SHP77 treated with DMSO at 0.1 percent for 48 hours (cell line): Measurements from ENCODE around the gene AMN.
"Not testable (repeated sequence)": the region's sequence is repeated elsewhere in the genome, so short reads cannot be mapped to it uniquely, and the experiment has no call there.

Experiments used
- DNase-seq: peaks from one replicate; lab custom pipeline; 2025; lab: John Stamatoyannopoulos, UW

AMN gene

DNA sequence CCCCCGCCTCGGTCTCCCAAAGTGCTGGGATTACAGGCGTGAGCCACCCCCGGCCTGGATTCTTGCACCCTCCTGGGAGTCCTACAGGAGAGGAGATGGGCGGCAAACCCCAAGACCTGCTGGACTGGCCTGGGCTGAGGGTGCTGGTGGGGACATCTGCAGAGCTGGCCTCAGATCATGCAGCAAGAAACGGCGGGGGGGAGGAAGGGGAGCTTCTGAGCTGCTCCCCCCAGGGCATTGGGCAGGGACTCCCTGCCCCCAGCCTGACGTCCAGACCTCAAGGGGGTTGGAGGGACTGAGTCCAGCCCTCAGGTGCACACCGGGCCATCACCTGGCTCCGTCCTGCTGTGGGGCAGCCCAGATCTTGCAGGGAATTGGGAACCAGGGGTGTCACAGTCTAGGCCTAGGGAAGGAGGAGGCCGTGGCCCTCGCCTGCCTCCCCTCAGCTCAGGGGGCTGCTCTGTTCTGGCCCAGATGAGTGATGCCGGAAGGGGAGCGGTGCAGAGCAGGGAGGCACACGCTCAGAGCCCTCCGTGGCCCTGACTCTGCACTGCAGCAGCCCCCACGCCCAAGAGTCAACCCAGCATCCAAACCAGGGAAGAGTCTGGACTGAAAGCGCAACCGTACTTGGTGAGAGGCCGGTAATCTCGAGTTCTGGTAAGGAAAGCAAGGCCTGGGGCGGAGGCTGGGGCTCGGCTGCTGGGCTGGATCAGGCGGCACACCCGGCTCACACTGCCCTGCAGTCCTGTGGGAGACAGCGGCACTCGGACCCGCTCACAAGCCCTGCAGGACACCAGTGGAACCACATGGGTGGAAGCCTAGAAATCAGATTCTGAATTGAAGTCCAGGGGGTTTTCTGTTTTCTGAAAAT, 8.9 kb upstream of the AMN start:
- DNase-seq = no peak

- DNase-seq = no peak
Measured at GRCh38 chr14:102914474-102915291, 7.8 kb upstream of the AMN start.

DNA sequence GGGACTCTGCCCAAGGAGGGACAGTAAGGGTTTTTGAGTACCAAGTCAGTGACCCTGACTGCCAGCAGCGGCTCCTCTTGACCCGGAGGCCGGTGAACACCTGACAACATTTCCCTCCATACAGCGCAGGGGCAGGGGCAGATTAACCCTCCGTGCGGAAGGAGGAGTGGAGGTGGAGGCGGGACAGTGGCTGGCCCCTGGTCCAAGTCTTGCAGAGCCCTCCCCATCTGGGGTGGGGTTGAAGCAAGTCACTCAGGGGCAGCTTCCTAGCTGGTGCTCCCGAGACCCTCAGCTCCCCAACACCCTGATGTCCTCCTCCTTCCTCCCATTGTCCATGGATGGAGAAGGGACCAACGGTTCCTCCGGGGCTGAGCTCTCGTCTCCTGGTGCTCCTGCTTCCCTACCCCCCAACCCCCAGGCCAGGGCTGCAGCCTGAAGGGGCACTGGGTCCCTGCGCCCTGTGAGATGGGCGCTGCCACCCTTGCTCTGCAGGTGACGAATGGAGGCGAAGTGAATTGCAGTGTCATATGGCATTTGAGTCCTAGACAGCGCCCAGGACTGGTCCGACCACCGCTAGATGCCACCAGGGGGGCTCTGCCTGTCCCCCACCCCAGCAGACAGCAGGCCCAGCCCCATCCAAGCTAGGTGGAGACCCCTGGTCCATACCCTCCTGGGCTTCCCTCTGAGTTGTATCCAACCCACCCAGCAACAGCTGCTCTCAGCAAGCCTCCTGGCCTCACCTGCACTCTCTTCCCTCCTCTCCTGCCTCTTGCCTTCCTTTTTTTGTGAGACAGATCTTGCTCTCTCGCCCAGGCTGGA, 7.0 kb upstream of the AMN start:
- no peak for DNase-seq

DNA sequence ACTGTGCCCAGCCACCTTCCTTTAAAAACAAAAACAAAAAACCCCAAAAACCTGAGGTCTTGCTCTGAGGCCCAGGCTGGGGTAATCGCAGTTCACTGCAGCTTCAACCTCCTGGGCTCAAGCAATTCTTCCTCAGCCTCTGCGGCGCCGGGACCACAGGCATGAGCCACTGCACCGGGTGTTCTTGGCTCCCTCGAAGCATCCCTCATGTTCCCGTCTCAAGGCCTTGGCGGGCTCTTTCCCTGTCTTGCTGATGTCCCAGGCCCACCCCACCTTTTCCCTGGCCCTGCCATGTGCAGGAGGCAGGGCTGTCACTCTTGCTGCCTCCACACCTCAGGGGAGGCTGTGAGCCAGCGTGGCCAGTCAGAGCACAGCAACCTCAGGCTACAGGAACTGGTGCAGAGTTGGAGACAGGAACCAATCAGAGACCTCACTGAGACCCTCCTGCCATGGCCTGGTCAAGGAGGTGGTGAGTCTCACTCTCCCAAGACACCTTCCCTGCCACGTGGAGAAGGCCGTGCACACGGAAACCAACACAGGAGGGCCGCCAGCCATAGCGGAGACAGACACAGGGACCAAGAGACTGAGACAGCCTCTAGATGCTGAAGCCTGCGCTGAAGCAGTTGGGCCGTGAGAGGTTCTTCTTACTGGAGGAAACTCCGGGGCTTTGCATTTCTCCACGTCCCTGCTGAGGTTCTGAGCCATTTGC, 6.0 kb upstream of the AMN start:
- no peak for DNase-seq

DNA sequence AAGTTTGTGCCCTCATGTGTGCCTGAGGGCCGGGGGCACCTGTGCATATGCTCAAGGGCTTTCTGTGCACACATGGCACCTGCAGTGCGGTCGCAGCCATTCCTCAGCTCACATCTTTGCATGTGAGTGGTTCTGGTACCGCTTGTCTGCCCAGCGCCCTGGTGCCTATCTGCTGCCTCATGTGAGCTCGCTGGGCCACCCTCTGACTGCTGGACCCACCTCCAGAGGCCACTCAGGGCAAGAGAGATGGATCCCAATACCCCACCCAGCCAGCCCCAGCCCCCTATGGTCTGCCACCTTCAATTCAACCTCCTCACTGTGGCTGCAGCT, 5.4 kb upstream of the AMN start:
- no peak for DNase-seq

- DNase-seq = no peak
Measured at GRCh38 chr14:102917469-102918211, 4.8 kb upstream of the AMN start.

GRCh38 chr14:102918438-102918837, 4.0 kb upstream of the AMN start:
- DNase-seq = no peak

GRCh38 chr14:102920273-102920997, 2.0 kb upstream of the AMN start:
- no peak for DNase-seq

DNA sequence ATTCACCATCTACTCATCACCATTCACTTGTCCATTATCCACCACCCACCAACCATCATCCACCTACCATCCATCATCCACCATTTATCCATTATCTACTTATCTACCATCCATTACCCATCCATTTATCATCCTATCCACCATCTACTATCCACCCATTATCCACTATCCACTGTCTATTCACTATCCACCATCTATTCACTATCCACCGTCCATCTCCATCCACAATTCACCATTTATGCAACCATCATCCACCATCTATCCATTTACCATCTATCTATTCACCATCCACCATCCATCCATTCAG, 1.5 kb upstream of the AMN start:
- DNase-seq = no peak

DNA sequence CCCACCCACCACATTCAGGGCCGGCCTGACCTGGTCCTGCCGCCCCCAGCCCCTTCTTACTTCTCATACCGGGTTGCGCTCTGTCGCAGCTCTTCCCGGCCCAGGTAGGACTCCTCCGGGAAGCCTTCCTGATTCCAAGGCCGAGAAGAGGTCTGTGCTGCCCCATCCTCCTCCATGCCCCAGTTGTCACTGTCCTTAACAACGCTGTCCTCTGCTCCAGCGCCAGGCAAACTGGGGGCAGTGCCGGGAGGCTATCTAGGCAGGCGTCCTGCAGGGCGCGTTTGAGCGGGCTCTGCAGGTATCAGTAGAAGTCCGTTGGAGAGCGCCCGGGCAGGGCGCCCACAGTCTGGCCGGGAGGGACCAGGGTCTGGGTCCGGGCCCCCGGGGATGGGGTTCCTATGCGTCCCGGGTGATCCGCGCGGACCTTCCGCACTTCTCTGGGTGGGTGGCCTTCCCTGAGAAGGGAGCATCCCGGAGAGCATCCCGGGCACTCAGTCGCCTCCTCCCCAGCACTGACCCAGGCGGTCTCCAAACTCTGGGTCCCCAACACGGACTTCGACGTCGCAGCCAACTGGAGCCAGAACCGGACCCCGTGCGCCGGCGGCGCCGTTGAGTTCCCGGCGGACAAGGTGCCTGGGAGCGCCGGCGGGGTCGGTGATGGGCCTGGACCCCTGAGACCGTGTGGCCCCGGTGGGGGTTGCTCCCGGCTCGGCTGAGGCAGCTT, 900 bp downstream of the AMN start:
- DNase-seq = no peak

- no peak for DNase-seq
Measured at GRCh38 chr14:102923925-102924486, 1.5 kb downstream of the AMN start.

GRCh38 chr14:102924632-102925588, 2.4 kb downstream of the AMN start:
- DNase-seq = no peak

DNA sequence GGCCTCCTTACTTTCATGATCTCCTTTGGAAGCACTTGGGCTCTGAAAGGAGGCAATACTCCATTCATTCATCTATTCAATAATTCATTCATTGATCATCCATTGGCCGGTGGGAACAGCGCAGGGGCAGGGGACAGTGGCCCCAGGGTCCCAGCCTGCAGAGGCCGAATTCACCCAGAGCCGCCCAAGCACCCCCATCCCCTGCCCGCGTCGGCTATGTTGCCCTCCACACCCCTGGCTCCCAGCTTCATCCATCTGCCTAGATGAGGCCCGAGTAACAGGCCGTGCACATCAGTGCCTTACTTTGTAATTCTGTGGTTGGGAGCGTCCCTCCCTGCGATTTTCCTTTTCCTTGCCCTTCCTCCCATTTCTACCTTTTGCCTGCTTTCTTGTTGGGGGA, 3.2 kb downstream of the AMN start:
- no peak for DNase-seq

DNA sequence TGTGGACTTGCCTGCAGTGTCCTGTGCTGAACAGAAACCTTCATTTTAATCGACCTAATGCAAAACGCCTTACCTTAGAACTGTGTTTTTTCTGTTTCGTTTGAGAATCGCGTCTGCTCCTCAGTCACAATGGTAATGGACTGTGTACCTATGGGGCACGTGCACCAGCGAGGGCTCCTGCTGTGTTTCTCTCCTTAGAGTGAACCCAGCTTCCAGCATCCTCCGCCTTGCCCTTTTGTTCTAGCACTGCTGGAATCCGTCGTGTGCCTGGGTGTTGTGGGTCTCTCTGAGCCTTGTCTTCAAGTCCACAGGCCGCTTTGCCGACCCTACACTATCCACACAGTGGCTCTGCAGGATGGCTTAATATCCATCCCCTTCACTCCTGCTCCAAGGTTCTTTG, 3.6 kb downstream of the AMN start:
- DNase-seq = no peak

DNA sequence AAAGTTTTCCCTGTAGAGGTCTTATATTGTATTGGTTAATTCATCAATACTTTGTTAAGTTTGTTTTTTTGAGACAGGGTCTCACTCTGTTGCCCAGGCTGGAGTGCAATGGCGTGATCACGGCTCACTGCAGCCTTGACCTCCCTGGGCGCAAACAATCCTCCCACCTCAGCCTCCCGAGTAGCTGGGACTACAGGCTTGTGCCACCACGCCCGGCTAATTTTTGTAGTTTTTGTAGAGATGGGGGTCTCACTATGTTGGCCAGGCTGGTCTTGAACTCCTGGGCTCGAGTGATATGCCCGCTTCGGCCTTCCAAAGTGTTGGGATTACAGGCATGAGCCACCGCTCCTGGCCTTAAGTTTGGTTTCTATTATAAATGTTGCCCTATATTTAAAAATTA, 4.4 kb downstream of the AMN start:
- DNase-seq = not testable (repeated sequence)

DNA sequence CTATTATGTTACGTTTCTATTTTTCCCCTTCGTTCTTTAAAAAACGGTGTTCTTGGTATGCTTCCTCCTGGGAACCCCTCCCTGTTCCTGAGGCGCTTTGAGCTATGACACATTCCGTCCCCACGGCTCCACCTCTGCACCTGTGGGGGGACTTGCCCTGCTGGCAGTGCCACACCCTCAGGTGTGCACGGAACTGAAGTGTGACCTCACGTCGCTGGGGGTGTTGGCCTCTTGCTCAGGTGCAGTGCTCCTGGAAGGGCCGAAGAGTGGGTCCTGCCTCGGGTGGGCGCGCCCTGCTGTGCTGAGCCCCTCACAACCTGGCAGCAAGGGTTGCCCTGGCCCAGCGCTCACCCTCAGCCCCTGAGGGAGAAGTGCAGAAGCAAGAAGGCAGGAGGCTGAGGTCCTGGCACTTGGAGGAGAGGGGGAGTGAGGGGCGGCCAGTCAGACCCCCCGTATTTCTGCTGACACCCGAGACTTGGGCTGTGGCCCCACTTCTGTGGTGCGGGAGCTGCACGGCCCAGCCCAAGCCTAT, 4.9 kb downstream of the AMN start:
- DNase-seq = no peak

- DNase-seq = no peak
Measured at GRCh38 chr14:102927878-102928411, 5.5 kb downstream of the AMN start.
